ENCODE results near the gene SACS.
A peak's percentile ranks its signal among the peaks of the same experiment; 100 is the strongest.

SACS gene

GRCh38 chr13:23377579-23377978 lies 55.9 kb downstream of the SACS start:
- H3K4me1 Mint-ChIP-seq = peaks cover 28% of the 10 kb centered on the region
- no peaks in the 10 kb centered on the region for H3K9me3 Mint-ChIP-seq
- H3K27me3 Mint-ChIP-seq = no peaks in the 10 kb centered on the region
- no peak for ATAC-seq (ENCODE audit: low read depth)
- H3K4me3 Mint-ChIP-seq = no peak overlapping the region
- DNase-seq (ENCODE audit: low spot score in 2 of 2) = no peak
- no peak overlapping the region for H3K27ac Mint-ChIP-seq
- no peaks in the 10 kb centered on the region for H3K36me3 Mint-ChIP-seq

- DNase-seq (ENCODE audit: low spot score in 2 of 2) (peak; percentile 86 to 92), ATAC-seq (ENCODE audit: low read depth) (peak; percentile 78)
- H3K27me3 Mint-ChIP-seq = no peaks in the 10 kb centered on the region
- H3K4me1 Mint-ChIP-seq = peaks cover 36% of the 10 kb centered on the region
- H3K27ac Mint-ChIP-seq = peak overlapping the region; percentile 85
- H3K9me3 Mint-ChIP-seq = no peaks in the 10 kb centered on the region
- H3K36me3 Mint-ChIP-seq = peaks cover 5% of the 10 kb centered on the region
- H3K4me3 Mint-ChIP-seq = peak overlapping the region; percentile 78
Measured at GRCh38 chr13:23375001-23375971, 58.2 kb downstream of the SACS start.

GRCh38 chr13:23372264-23372906 lies 61.1 kb downstream of the SACS start:
- Mint-ChIP-seq H3K36me3 (peaks cover 13% of the 10 kb centered on the region), H3K4me1 (peaks cover 19% of the 10 kb centered on the region), H3K27ac (peak overlapping the region; percentile 5), H3K4me3 (peak overlapping the region; percentile 45), H3K9me3 (no peaks in the 10 kb centered on the region), H3K27me3 (no peaks in the 10 kb centered on the region)
- DNase-seq (ENCODE audit: low spot score in 2 of 2) (no peak), ATAC-seq (ENCODE audit: low read depth) (no peak)

- H3K9me3 Mint-ChIP-seq = no peaks in the 10 kb centered on the region
- no peaks in the 10 kb centered on the region for H3K27me3 Mint-ChIP-seq
- no peak for DNase-seq (ENCODE audit: low spot score in 2 of 2)
- peaks cover 12% of the 10 kb centered on the region for H3K4me1 Mint-ChIP-seq
- no peak overlapping the region for H3K4me3 Mint-ChIP-seq
- H3K36me3 Mint-ChIP-seq = peaks cover 33% of the 10 kb centered on the region
- no peak overlapping the region for H3K27ac Mint-ChIP-seq
- no peak for ATAC-seq (ENCODE audit: low read depth)
Measured at GRCh38 chr13:23367907-23368306, 65.6 kb downstream of the SACS start.

- no peak for ATAC-seq (ENCODE audit: low read depth)
- Mint-ChIP-seq H3K9me3 (no peaks in the 10 kb centered on the region), H3K27me3 (no peaks in the 10 kb centered on the region), H3K4me1 (no peaks in the 10 kb centered on the region), H3K4me3 (no peak overlapping the region), H3K27ac (no peak overlapping the region), H3K36me3 (peaks cover 39% of the 10 kb centered on the region)
- DNase-seq (ENCODE audit: low spot score in 2 of 2) = no peak
Measured at GRCh38 chr13:23365652-23366051, 67.8 kb downstream of the SACS start.

GRCh38 chr13:23359882-23360281 lies 73.6 kb downstream of the SACS start:
- Mint-ChIP-seq H3K4me1 (no peaks in the 10 kb centered on the region), H3K9me3 (no peaks in the 10 kb centered on the region), H3K36me3 (peaks cover 33% of the 10 kb centered on the region), H3K27me3 (no peaks in the 10 kb centered on the region), H3K27ac (no peak overlapping the region), H3K4me3 (no peak overlapping the region)
- ATAC-seq (ENCODE audit: low read depth) = no peak
- no peak for DNase-seq (ENCODE audit: low spot score in 2 of 2)

- H3K9me3 Mint-ChIP-seq = no peaks in the 10 kb centered on the region
- peaks cover 36% of the 10 kb centered on the region for H3K36me3 Mint-ChIP-seq
- no peak for ATAC-seq (ENCODE audit: low read depth)
- H3K4me1 Mint-ChIP-seq = peaks cover 3% of the 10 kb centered on the region
- no peaks in the 10 kb centered on the region for H3K27me3 Mint-ChIP-seq
- DNase-seq (ENCODE audit: low spot score in 2 of 2) = no peak
- H3K4me3 Mint-ChIP-seq = no peak overlapping the region
- H3K27ac Mint-ChIP-seq = no peak overlapping the region
Measured at GRCh38 chr13:23357349-23357748, 76.2 kb downstream of the SACS start.

- DNase-seq (ENCODE audit: low spot score in 2 of 2) (no peak), ATAC-seq (ENCODE audit: low read depth) (no peak)
- Mint-ChIP-seq H3K27ac (no peak overlapping the region), H3K9me3 (no peaks in the 10 kb centered on the region), H3K4me1 (peaks cover 3% of the 10 kb centered on the region), H3K4me3 (no peak overlapping the region), H3K27me3 (no peaks in the 10 kb centered on the region), H3K36me3 (peaks cover 36% of the 10 kb centered on the region)
Measured at GRCh38 chr13:23356368-23356767, 77.1 kb downstream of the SACS start.

- Mint-ChIP-seq H3K27ac (no peak overlapping the region), H3K27me3 (no peaks in the 10 kb centered on the region), H3K4me3 (no peak overlapping the region), H3K36me3 (peaks cover 46% of the 10 kb centered on the region), H3K9me3 (no peaks in the 10 kb centered on the region), H3K4me1 (peaks cover 5% of the 10 kb centered on the region)
- ATAC-seq (ENCODE audit: low read depth) (no peak), DNase-seq (ENCODE audit: low spot score in 2 of 2) (no peak)
Measured at GRCh38 chr13:23354520-23354919, 79.0 kb downstream of the SACS start.

- Mint-ChIP-seq H3K27ac (no peak overlapping the region), H3K36me3 (peaks cover 59% of the 10 kb centered on the region), H3K9me3 (no peaks in the 10 kb centered on the region), H3K27me3 (no peaks in the 10 kb centered on the region), H3K4me1 (peaks cover 8% of the 10 kb centered on the region), H3K4me3 (no peak overlapping the region)
- DNase-seq (ENCODE audit: low spot score in 2 of 2) (no peak), ATAC-seq (ENCODE audit: low read depth) (no peak)
Measured at GRCh38 chr13:23352161-23352560, 81.3 kb downstream of the SACS start.

GRCh38 chr13:23350009-23350408 lies 83.5 kb downstream of the SACS start:
- H3K27me3 Mint-ChIP-seq = no peaks in the 10 kb centered on the region
- DNase-seq (ENCODE audit: low spot score in 2 of 2) (no peak), ATAC-seq (ENCODE audit: low read depth) (no peak)
- H3K9me3 Mint-ChIP-seq = no peaks in the 10 kb centered on the region
- H3K36me3 Mint-ChIP-seq = peaks cover 65% of the 10 kb centered on the region
- peaks cover 8% of the 10 kb centered on the region for H3K4me1 Mint-ChIP-seq
- no peak overlapping the region for H3K27ac Mint-ChIP-seq
- H3K4me3 Mint-ChIP-seq = no peak overlapping the region

- Mint-ChIP-seq H3K4me1 (peaks cover 8% of the 10 kb centered on the region), H3K36me3 (peaks cover 63% of the 10 kb centered on the region), H3K9me3 (no peaks in the 10 kb centered on the region), H3K4me3 (no peak overlapping the region), H3K27me3 (no peaks in the 10 kb centered on the region), H3K27ac (no peak overlapping the region)
- no peak for ATAC-seq (ENCODE audit: low read depth)
- DNase-seq (ENCODE audit: low spot score in 2 of 2) = no peak
Measured at GRCh38 chr13:23349161-23349897, 84.2 kb downstream of the SACS start.

- Mint-ChIP-seq H3K27ac (no peak overlapping the region), H3K9me3 (no peaks in the 10 kb centered on the region), H3K27me3 (no peaks in the 10 kb centered on the region), H3K4me1 (peaks cover 8% of the 10 kb centered on the region), H3K36me3 (peaks cover 66% of the 10 kb centered on the region), H3K4me3 (no peak overlapping the region)
- ATAC-seq (ENCODE audit: low read depth) = no peak
- no peak for DNase-seq (ENCODE audit: low spot score in 2 of 2)
Measured at GRCh38 chr13:23348262-23349127, 85.0 kb downstream of the SACS start.

All from memory B cell (primary cell).